Tibial artery (tissue), 4 donors: ENCODE results near the gene CFAP43.
A peak's percentile ranks its signal among the peaks of the same experiment; 100 is the strongest.

Experiments
- DNase-seq, 2 donors: peaks; one replicate each; pipeline ENCODE4 v3.0.0-alpha.2; 2019
- H3K27ac ChIP-seq, 2 donors: fragments of 200-600 bp; sonication (generic) in 1 of 2; 1 replicate in 1 of 2; 2 replicates in 1 of 2; pipeline ENCODE4 v1.5.1; 2018 to 2019; ENCODE audit warnings: mild to moderate bottlenecking in 1 of 2
- H3K27me3 ChIP-seq, 2 donors: fragments of 200-600 bp; sonication (generic) in 1 of 2; one replicate each; pipeline versions ENCODE4 v1.5.1 to v1.6.0; 2016 to 2019
- H3K36me3 ChIP-seq, 3 donors: fragments of 200-600 bp; sonication (generic) in 2 of 3; one replicate each; pipeline ENCODE4 v1.5.1; 2016 to 2019; ENCODE audit warnings: mild to moderate bottlenecking in 2 of 3
- H3K4me1 ChIP-seq, 4 donors: fragments of 200-600 bp; sonication (generic) in 2 of 4; 1 replicate in 3 of 4; 2 replicates in 1 of 4; pipeline ENCODE4 v1.5.1; 2016 to 2019
- H3K4me3 ChIP-seq, 2 donors: fragments of 200-600 bp; sonication (generic) in 1 of 2; 1 replicate in 1 of 2; 2 replicates in 1 of 2; pipeline ENCODE4 v1.5.1; 2018 to 2019; ENCODE audit warnings: mild to moderate bottlenecking in 2 of 2
- H3K9me3 ChIP-seq, 3 donors: fragments of 200-600 bp; sonication (generic) in 1 of 3; one replicate each; pipeline ENCODE4 v1.5.1; 2016 to 2019
- CTCF ChIP-seq, 2 experiments: fragments of 200-600 bp in 1 of 2; fragments of 450-650 bp in 1 of 2; IDR thresholded peaks; one replicate each; pipeline ENCODE4 v1.5.1; 2017 to 2019; ENCODE audit warnings: antibody characterized with exemption in 2 of 2, mild to moderate bottlenecking in 1 of 2, moderate library complexity in 1 of 2
- intact Hi-C: fragments of 100-400 bp; cut with DNase I; formaldehyde crosslinking; loops from one replicate; pipeline ENCODE4 v1.15.0; 2023; ENCODE audit warnings: low total_unique reads

Gene CFAP43

DNA sequence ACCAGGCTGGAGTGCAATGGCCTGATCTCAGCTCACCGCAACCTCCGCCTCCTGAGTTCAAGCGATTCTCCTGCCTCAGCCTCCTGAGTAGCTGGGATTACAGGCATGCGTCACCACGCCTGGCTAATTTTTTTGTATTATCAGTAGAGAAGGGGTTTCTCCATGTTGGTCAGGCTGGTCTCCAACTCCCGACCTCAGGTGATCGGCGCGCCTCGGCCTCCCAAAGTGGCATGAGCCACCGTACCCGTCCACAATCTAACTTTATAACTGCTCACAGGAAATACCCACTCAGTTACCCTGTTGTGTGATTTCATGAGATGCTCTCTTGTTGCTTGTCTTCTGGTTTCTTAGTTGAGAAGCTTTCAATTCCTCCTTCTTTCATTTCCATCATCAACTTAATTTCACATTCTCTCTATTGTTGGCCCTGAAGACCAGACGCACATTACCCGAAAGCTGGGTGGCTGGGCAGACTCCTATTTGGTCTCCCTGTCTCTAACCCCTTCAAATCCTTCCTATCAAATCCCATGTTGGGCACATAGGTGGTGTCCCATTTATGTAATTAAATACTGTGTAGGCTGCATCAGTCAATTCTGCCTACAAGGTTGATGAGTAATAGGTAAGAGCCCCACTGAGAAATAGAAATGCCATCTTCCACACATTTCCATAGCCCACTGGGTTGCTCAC, 35.7 kb upstream of the CFAP43 start:
- peaks cover 31 to 52% (median 33%) of the 10 kb centered on the region in 3 donors for H3K36me3 ChIP-seq
- no peaks in the 10 kb centered on the region for H3K27me3 ChIP-seq
- H3K9me3 ChIP-seq, result no peaks in the 10 kb centered on the region
- peaks cover 0 to 14% (median 11%) of the 10 kb centered on the region in 4 donors for H3K4me1 ChIP-seq
- no peak for TF ChIP-seq CTCF (IDR thresholded peaks at IDR 0.05)
- intact Hi-C loops, result no loop called here
- DNase-seq, result no peak
- peak overlapping the region; percentile 94 to 95 for H3K4me3 ChIP-seq
- H3K27ac ChIP-seq, result peak overlapping the region in 1 of 2 donors; percentile 76

DNA sequence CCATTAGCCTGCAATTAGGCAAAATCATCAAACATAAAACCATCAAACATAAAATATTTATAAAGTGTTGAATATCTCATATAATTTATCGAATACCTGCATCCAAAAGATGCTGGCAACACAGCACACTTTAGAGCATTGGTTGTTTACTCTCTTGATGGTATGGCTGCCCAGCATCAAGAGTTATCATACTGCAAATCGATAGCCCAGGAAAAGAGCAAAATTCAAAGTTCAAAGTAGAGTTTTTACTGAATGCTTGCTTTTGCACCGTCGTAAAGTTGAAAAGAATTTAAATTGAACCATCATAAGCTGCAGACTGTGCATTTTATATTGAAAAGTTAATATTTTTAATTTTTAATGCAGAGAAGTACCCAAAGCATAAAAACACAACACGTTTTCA, 32.6 kb upstream of the CFAP43 start:
- Histone ChIP-seq H3K9me3 (no peaks in the 10 kb centered on the region), H3K36me3 (peaks cover 45 to 83% (median 50%) of the 10 kb centered on the region in 3 donors), H3K27me3 (no peaks in the 10 kb centered on the region), H3K4me3 (no peak overlapping the region), H3K4me1 (peaks cover 0 to 28% (median 19%) of the 10 kb centered on the region in 4 donors), H3K27ac (no peak overlapping the region)
- TF ChIP-seq CTCF (IDR thresholded peaks at IDR 0.05), result no peak
- no peak for DNase-seq
- intact Hi-C loops, result no loop called here

DNA sequence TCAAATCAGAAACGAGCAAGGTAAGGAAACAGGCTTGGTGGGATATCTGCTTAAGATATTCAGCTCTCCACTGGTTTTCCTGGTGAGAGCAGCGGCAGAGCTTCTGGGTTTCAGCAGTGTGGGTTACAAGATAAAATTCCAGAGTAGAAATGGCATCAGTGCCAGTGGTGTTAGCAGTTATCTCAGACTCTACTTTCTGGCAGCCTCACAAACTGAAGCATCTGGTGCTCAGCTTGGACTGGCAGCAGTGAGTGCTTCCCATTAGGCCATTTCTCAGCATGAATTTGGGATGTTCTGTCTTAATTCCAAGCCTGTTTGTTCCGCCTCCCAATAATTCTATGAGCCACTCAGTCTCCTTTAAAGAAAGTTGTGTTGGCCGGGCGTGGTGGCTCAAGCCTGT, 29.9 kb upstream of the CFAP43 start:
- no peak overlapping the region for H3K27ac ChIP-seq
- H3K4me1 ChIP-seq, result peaks cover 0 to 27% (median 12%) of the 10 kb centered on the region in 4 donors
- intact Hi-C loops, result no loop called here
- no peak for TF ChIP-seq CTCF (IDR thresholded peaks at IDR 0.05)
- no peaks in the 10 kb centered on the region for H3K27me3 ChIP-seq
- H3K36me3 ChIP-seq, result peaks cover 48 to 95% (median 58%) of the 10 kb centered on the region in 3 donors
- no peak overlapping the region for H3K4me3 ChIP-seq
- H3K9me3 ChIP-seq, result no peaks in the 10 kb centered on the region
- no peak for DNase-seq

DNA sequence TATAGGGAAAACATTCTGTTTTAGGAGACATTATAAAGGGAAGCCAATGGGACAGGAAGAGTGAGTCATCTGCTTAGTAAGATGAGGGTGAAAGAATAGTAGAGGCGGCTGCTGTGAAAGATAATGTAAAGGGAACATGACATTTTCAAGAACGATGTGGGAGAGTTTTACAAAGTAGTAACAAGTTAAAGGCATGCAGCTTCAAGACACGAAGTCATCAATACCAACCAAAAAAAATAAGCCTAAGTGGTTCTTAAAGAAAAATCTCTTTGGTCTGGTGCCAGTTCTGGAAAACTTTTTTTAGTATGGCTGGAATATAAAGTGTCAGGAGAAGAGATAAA, 28.6 kb upstream of the CFAP43 start:
- intact Hi-C loops, result no loop called here
- H3K27me3 ChIP-seq, result no peaks in the 10 kb centered on the region
- H3K36me3 ChIP-seq, result peaks cover 40 to 82% (median 48%) of the 10 kb centered on the region in 3 donors
- peak overlapping the region; percentile 28 to 35 for H3K27ac ChIP-seq
- no peak for DNase-seq
- peaks cover 0 to 40% (median 22%) of the 10 kb centered on the region in 4 donors for H3K4me1 ChIP-seq
- no peaks in the 10 kb centered on the region for H3K9me3 ChIP-seq
- no peak for TF ChIP-seq CTCF (IDR thresholded peaks at IDR 0.05)
- no peak overlapping the region for H3K4me3 ChIP-seq

DNA sequence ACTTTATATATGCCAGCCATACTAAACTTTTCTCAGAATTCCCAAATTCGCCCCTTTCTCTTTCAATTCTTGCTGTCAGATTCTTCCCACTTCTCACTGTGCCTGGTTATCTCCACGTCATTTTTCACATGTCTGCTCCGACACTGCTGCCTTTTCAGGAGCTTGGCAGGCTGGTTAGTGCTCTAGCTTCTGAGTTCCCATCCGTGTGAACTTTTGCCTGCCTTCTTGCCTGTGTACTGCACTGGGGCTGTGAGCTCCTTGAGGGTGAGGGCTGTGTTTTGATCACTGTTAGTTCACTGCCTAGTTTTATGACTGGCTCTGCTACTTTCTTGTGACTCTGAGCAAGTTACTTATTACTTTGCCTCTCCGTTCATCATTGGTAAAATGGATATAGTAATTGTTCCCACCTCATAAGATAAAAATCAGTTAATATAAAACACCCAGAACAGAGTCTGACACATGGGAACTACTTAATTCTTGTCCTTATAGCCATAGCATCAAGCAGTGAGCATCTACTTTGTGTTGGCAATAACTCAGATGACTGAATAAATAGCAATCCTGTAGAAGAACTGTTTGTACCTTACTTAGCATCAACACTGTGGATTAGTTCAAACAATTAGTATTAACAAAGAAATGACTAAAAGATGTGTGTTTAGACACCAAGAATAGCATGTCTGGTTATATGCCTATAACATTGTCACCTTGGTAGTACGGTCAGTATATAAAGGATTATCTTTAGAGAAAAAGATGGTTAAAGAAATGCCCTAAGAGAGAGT, 28.0 kb upstream of the CFAP43 start:
- no peaks in the 10 kb centered on the region for H3K27me3 ChIP-seq
- DNase-seq, result no peak
- no peaks in the 10 kb centered on the region for H3K9me3 ChIP-seq
- no peak overlapping the region for H3K4me3 ChIP-seq
- TF ChIP-seq CTCF (IDR thresholded peaks at IDR 0.05), result no peak
- intact Hi-C loops, result no loop called here
- H3K27ac ChIP-seq, result peak overlapping the region; percentile 28 to 35
- peaks cover 0 to 40% (median 23%) of the 10 kb centered on the region in 4 donors for H3K4me1 ChIP-seq
- peaks cover 34 to 77% (median 48%) of the 10 kb centered on the region in 3 donors for H3K36me3 ChIP-seq
